HG03039 (cell line): ENCODE results near the gene DPP7.
"Not testable (repeated sequence)": the region's sequence is repeated elsewhere in the genome, so short reads cannot be mapped to it uniquely, and the experiment has no call there.

ENCODE experiments used
- ATAC-seq: cut with Tn5 transposase; IDR thresholded peaks from one replicate; pipeline ENCODE4 v1.9.1; 2021; ENCODE audit warnings: mild to moderate bottlenecking, moderate library complexity; ENCODE audit not compliant: unreplicated experiment

DPP7 gene

GRCh38 chr9:137148242-137148641 lies 33.7 kb upstream of the DPP7 start:
- no peak for ATAC-seq

DNA sequence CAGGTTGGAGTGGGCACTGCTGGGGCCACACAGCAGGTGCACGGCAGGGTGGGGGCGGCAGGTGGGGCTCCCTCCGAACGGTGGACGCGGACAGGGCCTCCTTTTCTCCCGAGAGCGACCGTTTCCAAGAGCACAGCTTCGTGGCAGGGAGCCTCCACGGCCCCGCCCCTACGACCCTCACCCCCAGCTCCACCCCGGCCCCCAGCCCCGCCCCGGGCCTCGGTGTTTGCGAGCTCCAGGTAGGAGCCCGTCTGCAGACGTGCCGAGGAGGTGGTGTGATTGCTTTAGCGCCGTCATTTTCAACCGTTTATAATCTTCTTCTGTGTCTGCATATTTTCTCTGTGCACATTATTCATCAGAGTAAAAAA lies 33.2 kb upstream of the DPP7 start:
- no peak for ATAC-seq

DNA sequence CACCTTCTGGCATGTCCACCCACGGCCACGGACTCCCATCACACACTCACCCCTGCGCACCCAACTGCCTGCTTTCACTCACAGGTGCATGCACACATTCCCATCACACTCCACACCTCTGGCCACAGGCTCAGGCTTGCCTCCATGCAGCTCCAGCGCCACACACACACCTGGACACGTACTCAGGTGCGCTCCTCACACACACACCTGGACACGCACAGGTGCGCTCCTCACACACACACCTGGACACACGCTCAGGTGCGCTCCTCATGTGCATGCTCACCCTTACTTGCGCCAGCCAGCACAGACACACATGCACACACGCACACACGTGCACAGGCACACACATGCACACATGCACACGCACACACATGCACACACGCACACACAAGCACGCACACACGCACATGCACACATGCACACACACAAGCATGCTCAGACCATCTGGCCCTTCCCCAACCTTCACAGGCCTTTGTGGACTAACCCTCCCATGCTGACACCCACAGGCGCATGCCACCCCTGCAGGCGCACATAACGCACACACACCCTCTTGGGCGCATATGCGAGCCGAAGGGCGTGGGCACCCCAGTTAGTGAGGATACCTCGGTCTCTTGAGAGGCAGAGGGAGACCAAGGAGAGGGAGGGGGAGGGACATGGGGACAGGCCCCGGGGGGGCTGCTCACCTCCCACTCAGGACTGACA lies 32.7 kb upstream of the DPP7 start:
- no peak for ATAC-seq

DNA sequence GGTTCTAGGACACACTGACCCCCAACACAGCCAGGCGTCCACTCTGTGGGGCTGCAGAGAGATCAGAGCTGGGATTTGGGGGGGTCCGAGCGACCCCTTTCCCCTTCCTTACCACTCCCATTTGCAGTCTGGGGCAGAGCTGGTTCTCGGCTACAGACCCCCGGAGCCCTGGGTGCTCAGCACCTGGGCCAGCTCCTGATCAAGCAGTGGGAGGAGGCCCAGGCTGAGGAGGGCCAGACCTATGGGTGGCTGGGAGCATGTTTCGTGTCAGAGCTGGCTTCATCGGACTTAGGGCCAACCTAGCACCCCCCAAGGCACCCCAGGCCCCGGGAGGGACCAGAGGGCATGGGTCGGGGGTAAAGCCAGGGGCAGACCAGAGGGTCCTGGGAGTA lies 32.0 kb upstream of the DPP7 start:
- no peak for ATAC-seq

GRCh38 chr9:137145731-137146526 lies 31.4 kb upstream of the DPP7 start:
- no peak for ATAC-seq

DNA sequence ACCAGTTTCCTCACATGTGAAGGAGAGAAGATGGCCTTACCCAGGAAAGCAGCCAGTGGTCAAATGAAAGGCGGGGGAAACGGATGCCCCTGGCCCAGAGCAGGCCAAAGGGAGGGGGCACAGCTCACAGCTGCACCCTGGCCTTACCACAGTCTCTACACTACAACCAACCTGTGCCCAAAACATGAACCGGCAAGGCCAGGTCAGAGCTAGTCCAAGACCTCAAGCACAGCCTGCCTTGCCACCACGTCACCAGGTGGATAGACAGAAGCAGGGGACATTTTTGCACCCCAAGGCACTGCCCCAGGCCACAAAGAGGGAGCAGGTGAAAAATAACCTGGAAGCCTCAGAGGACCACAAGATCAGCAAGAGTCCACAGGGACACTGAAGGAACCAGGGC lies 28.9 kb upstream of the DPP7 start:
- no peak for ATAC-seq

- no peak for ATAC-seq
Observed at GRCh38 chr9:137141976-137142936, 27.7 kb upstream of the DPP7 start.

GRCh38 chr9:137141050-137141810 lies 26.7 kb upstream of the DPP7 start:
- no peak for ATAC-seq

GRCh38 chr9:137140151-137141012 lies 25.8 kb upstream of the DPP7 start:
- ATAC-seq, result no peak

GRCh38 chr9:137139468-137140150 lies 25.1 kb upstream of the DPP7 start:
- ATAC-seq, result no peak

DNA sequence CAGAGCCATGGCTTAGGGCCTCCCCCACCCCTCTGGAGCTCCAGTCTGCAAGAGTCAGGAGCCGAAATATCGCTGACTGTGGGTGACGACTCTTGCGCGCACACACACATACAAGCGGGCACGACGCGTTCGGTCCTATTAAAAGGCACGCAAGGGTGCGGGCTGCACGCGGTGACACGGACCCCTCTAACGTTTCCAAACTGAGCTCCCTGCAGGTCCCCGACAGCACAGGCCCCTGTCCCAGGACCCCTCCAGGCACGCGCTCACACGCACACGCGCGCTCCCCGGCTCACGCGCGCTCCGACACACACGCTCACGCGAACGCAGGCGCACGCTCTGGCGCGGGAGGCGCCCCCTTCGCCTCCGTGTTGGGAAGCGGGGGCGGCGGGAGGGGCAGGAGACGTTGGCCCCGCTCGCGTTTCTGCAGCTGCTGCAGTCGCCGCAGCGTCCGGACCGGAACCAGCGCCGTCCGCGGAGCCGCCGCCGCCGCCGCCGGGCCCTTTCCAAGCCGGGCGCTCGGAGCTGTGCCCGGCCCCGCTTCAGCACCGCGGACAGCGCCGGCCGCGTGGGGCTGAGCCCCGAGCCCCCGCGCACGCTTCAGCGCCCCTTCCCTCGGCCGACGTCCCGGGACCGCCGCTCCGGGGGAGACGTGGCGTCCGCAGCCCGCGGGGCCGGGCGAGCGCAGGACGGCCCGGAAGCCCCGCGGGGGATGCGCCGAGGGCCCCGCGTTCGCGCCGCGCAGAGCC lies 24.4 kb upstream of the DPP7 start, which contains the start of gene GRIN1:
Gene GRIN1 (plus strand): TSS at position 433 of the 746 bp plus-strand sequence. CDS start 333 bp downstream, outside the sequence.
- ATAC-seq, result no peak

DNA sequence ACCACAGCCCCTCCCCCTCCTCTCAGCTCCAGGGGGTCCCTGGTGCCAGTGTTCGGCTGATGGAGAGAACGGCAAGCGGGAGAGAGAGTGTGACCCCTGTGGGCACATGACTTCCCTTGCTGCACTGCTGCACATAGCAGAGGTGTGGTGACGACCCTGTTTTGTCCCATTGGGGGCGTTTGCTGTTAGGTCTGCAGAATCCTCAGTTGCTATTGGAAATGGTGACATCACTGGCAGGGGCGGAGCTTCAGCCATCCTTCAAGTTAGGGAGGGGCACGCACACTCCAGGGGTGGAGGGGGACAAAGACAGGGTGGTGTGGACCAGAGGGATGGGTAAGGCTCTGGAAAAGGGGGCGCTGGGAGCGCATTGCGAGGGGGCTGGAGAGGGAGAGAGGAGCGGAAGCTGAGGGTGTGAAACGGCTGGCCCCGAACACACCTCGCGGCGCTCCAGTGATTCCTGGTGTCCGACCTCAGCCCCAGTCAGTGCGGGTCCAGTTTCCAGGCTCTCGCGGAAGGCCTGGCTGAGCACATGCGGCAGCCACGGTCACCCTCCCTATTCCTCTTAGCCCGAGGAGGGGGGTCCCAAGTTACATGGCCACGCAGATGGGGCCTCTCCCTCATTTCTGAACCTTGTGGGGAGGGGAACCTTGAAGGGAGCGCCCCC lies 23.7 kb upstream of the DPP7 start:
- no peak for ATAC-seq

- ATAC-seq, result no peak
Observed at GRCh38 chr9:137136881-137137607, 22.5 kb upstream of the DPP7 start.

DNA sequence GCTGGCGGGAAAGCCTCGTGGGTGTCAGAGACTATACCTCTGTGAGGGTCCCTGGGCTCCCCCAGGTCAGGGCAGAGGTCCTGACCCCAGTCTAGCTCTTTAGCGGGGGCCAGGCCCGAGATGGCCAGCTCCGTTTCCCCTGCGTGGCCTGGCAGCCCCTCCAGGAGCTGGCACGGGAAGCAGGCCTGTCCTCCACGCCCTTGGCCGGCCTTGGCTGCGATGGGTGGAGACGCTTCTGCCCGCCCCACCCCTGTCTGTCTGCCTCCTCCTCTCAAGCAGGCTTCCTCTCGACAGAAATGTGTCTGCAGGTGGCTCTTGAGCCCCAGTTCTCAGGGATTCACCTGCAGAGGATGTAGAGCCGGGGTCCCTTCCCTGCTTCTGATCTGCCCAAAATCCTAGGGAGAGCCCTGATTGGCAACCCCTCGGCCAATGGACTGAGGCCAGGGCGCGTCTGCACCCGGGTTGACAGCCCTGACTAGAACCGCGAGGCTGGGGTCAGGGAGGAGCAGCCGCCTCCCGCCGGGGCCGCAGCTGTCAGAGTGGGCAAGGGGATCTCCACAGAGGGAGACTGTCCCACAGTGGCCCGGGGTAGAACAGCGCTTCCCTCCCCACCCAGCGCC lies 21.8 kb upstream of the DPP7 start:
- ATAC-seq, result no peak

DNA sequence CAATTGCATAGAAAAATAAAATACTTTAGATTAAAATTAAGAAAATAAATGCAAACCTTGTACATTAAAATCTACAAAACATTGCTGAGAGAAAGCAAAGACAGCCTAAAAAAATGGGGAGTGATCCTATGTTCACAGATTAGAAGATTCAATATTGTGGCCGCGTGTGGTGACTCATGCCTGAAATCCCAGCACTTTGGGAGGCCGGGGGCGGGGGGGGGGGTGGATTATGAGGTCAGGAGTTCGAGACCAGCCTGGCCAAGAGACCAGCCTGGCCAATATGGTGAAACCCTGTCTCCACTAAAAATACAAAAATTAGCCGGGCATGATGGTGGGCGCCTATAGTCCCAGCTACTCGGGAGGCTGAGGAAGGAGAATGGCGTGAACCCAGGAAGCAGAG lies 20.6 kb upstream of the DPP7 start:
- ATAC-seq, result not testable (repeated sequence)

- no peak for ATAC-seq
Observed at GRCh38 chr9:137134191-137134590, 19.7 kb upstream of the DPP7 start.
